ENCODE data around the gene ATP5ME. TPM values are rescaled to one million over a fixed set of nuclear protein-coding genes. Genes with fewer than 3 reads are reported as not detected.
A peak's percentile ranks its signal among the peaks of the same experiment; 100 is the strongest.
"Not testable (repeated sequence)": the region's sequence is repeated elsewhere in the genome, so short reads cannot be mapped to it uniquely, and the experiment has no call there.

Gene ATP5ME
- total and polyA plus RNA-seq, 4 experiments from 2014 or later, result 137 to 542 (median 285) TPM

DNA sequence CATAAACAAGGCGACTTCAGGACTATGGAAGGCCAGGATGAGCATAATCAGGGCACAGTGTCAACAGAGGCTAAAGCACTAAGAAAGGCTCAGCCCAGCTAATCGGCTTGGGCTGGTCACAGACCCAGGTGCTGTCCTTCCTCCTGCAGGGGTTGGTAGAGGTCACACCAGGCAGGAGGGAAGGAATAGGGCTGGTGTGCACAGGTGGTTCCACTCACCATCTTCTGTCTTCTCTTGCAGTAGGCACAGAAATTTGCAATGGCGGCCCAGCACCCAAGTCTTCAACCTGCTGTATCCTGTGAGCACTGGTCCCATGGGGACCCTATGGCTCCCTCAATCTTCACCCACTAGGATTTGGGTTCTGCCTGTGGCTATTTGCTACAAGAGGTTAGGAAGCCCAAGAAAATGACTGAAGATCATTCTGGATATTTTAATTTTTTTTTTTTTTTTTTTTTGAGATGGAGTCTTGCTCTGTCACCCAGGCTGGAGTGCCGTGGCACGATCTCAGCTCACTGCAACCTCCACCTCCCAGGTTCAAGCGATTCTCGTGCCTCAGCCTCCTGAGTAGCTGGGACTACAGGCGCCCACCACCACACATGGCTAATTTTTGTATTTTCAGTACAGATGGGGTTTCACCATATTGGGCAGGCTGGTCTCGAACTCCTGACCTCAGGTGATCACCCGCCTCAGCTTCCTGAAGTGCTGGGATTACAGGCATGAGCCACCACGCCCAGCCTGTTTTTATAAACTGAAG, 4.1 kb downstream of the ATP5ME start:
- peaks cover 10% of the 10 kb centered on the region for H3K4me1 ChIP-seq (ENCODE audit: insufficient read depth, low read length)
- CTCF ChIA-PET (ENCODE audit: partially characterized antibody); H3K9me3 Mint-ChIP-seq; H3K9me3 ChIP-seq (ENCODE audit: control insufficient read depth in 1 of 2, low read length in 2 of 2); H3K27ac Mint-ChIP-seq; POLR2A ChIA-PET (ENCODE audit: partially characterized antibody); DNase-seq; H3K27ac ChIP-seq (ENCODE audit: low read depth, low read length); H3K27me3 Mint-ChIP-seq; H3K27me3 ChIP-seq (ENCODE audit: insufficient read depth, low read length); H3K4me3 ChIP-seq (ENCODE audit: low read length in 2 of 2); H3K4me3 Mint-ChIP-seq: not testable (repeated sequence)
- H3K4me1 Mint-ChIP-seq, result peaks cover 0 to 18% (median 10%) of the 10 kb centered on the region in 4 donors
- intact Hi-C loops (cut with micrococcal nuclease), result loop anchor here (5.0 kb wide), 2 partner anchors 333 to 1187 kb away; partner anchors contain the start of genes LETM1 and ZNF141
- peaks cover 12% of the 10 kb centered on the region for H3K36me3 ChIP-seq (ENCODE audit: insufficient read depth, low read length)
- H3K36me3 Mint-ChIP-seq, result peaks cover 11 to 19% of the 10 kb centered on the region in 2 donors

DNA sequence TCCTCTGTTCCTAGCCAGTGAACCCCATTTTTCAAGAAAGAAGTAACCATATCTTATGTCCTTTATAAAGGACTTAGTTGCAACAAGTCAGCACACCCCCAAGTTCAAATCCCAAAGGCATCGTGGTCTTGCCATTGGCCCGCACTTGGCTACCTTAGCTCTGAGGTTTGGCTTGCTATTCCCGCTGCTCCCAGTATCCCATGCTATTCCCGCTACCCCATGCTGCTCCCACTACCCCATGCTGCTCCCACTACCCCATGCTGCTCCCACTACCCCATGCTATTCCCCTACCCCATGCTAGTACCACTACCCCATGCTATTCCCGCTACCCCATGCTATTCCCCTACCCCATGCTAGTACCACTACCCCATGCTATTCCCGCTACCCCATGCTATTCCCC, 5.9 kb downstream of the ATP5ME start:
- H3K4me3 ChIP-seq (ENCODE audit: low read length in 2 of 2); intact Hi-C loops (cut with micrococcal nuclease); CTCF ChIA-PET (ENCODE audit: partially characterized antibody); H3K27me3 Mint-ChIP-seq; H3K9me3 ChIP-seq (ENCODE audit: control insufficient read depth in 1 of 2, low read length in 2 of 2); H3K9me3 Mint-ChIP-seq; H3K27ac ChIP-seq (ENCODE audit: low read depth, low read length); H3K27me3 ChIP-seq (ENCODE audit: insufficient read depth, low read length); H3K4me3 Mint-ChIP-seq; POLR2A ChIA-PET (ENCODE audit: partially characterized antibody): not testable (repeated sequence)
- Histone ChIP-seq H3K36me3 (ENCODE audit: insufficient read depth, low read length) (peaks cover 12% of the 10 kb centered on the region), H3K4me1 (ENCODE audit: insufficient read depth, low read length) (peaks cover 15% of the 10 kb centered on the region)
- DNase-seq, result peak in 1 of 5 donors; percentile 2
- Mint-ChIP-seq H3K36me3 (peaks cover 9 to 12% of the 10 kb centered on the region in 2 donors), H3K4me1 (peaks cover 2 to 17% (median 12%) of the 10 kb centered on the region in 4 donors), H3K27ac (peak overlapping the region in 1 of 7 donors; percentile 36)

DNA sequence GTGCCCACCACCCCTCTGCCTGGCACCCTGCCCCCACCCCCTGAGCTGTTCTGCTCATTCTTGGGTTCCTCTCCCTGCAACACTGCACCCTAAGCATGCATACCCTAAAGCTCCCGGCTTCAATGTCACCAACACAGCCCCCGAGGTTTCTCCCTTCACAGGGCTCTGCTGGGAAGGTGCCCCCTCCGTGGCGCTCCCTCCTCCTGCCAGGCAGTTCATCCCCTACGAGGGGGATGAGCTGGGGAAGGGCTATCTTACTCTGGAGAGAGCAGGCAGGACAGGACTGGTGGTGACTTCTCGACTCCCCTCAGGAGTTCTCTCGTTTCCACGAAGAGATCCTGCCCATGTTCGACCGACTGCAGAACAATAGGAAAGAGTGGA, 6.5 kb downstream of the ATP5ME start:
- Mint-ChIP-seq H3K4me3 (peak overlapping the region in 1 of 8 donors; percentile 17), H3K4me1 (peaks cover 2 to 18% (median 10%) of the 10 kb centered on the region in 4 donors), H3K27ac (peak overlapping the region in 1 of 7 donors; percentile 18), H3K36me3 (peaks cover 6 to 10% of the 10 kb centered on the region in 2 donors), H3K9me3 (no peaks in the 10 kb centered on the region), H3K27me3 (no peaks in the 10 kb centered on the region)
- intact Hi-C loops (cut with micrococcal nuclease), result no loop called here
- Histone ChIP-seq H3K4me1 (ENCODE audit: insufficient read depth, low read length) (peaks cover 17% of the 10 kb centered on the region), H3K27me3 (ENCODE audit: insufficient read depth, low read length) (no peaks in the 10 kb centered on the region), H3K9me3 (ENCODE audit: control insufficient read depth in 1 of 2, low read length in 2 of 2) (no peaks in the 10 kb centered on the region), H3K4me3 (ENCODE audit: low read length in 2 of 2) (no peak overlapping the region), H3K27ac (ENCODE audit: low read depth, low read length) (no peak overlapping the region), H3K36me3 (ENCODE audit: insufficient read depth, low read length) (peaks cover 12% of the 10 kb centered on the region)
- ChIA-PET POLR2A (ENCODE audit: partially characterized antibody) (no interaction called here), CTCF (ENCODE audit: partially characterized antibody) (no interaction called here)
- peak in 1 of 5 donors; percentile 25 for DNase-seq

DNA sequence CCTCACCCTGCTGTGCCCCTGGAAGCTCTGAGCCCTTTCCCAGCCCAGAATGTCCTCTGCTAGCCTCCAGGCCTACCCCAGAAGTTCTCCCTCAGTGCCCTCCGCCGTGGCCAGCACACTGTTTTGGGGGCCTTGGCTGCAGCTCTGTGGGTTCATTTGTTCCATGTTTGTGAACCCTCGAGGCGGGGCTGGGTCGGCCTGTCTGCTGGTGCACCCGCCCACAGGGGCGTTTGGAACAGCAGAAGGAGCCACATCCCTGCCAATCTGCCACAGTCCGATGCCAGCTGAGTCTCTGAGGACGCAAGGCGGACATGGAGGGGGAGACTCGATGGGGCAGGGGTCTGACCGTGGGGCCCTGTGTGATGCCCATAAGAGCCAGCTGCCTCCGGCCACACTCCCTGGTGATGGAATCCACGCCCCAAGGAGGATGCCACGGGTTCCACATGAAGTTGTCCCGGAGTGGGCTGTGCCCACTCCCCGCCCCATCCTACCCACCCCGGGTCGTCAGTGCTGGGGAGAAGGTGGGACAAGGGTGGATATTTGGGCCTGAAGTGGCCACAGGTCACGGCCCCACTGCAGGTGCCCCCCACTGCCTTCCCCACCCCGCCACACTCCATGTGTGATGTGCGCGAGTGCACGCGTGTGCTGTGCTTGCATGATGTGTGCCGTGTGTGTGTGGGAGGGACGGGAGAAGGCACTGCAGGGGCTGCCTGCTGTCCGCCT, 7.1 kb downstream of the ATP5ME start:
- intact Hi-C loops (cut with micrococcal nuclease), result no loop called here
- H3K27ac Mint-ChIP-seq, result no peak overlapping the region
- peak overlapping the region in 1 of 8 donors; percentile 17 for H3K4me3 Mint-ChIP-seq
- ChIA-PET POLR2A (ENCODE audit: partially characterized antibody) (interaction anchor here (1.2 kb wide), 1 partner anchor 13 kb away, joined by 3 read pairs; no protein-coding TSS in a partner anchor), CTCF (ENCODE audit: partially characterized antibody) (interaction anchor here (1.1 kb wide), 1 partner anchor 17 kb away, joined by 3 read pairs; no protein-coding TSS in a partner anchor)
- Histone ChIP-seq H3K4me3 (ENCODE audit: low read length in 2 of 2) (no peak overlapping the region), H3K36me3 (ENCODE audit: insufficient read depth, low read length) (peaks cover 6% of the 10 kb centered on the region), H3K9me3 (ENCODE audit: control insufficient read depth in 1 of 2, low read length in 2 of 2) (no peaks in the 10 kb centered on the region), H3K4me1 (ENCODE audit: insufficient read depth, low read length) (peaks cover 17% of the 10 kb centered on the region), H3K27ac (ENCODE audit: low read depth, low read length) (no peak overlapping the region), H3K27me3 (ENCODE audit: insufficient read depth, low read length) (no peaks in the 10 kb centered on the region)
- no peaks in the 10 kb centered on the region for H3K27me3 Mint-ChIP-seq
- DNase-seq, result peak in 1 of 5 donors; percentile 22
- peaks cover 6% of the 10 kb centered on the region in 2 donors for H3K36me3 Mint-ChIP-seq
- peaks cover 2 to 18% (median 10%) of the 10 kb centered on the region in 4 donors for H3K4me1 Mint-ChIP-seq
- H3K9me3 Mint-ChIP-seq, result no peaks in the 10 kb centered on the region

DNA sequence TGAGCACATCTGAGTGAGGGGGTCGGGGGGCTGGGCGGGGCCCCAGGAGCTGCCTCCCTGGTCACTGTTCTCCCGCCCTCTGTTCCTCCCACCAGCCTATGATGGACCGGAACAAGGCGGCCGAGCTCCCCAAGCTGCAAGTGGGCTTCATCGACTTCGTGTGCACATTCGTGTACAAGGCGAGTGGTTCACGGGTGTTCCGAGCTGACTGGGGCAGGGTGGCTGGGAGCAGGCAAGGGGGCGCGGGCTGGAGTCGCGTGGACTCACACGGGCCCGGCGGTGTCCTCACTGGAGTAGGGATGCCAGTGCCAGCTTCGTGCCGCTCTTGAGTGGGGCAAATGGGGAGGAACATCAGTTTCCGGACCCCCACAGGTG, 7.7 kb downstream of the ATP5ME start:
- no peak overlapping the region for H3K4me3 Mint-ChIP-seq
- peak in 1 of 5 donors; percentile 13 for DNase-seq

DNA sequence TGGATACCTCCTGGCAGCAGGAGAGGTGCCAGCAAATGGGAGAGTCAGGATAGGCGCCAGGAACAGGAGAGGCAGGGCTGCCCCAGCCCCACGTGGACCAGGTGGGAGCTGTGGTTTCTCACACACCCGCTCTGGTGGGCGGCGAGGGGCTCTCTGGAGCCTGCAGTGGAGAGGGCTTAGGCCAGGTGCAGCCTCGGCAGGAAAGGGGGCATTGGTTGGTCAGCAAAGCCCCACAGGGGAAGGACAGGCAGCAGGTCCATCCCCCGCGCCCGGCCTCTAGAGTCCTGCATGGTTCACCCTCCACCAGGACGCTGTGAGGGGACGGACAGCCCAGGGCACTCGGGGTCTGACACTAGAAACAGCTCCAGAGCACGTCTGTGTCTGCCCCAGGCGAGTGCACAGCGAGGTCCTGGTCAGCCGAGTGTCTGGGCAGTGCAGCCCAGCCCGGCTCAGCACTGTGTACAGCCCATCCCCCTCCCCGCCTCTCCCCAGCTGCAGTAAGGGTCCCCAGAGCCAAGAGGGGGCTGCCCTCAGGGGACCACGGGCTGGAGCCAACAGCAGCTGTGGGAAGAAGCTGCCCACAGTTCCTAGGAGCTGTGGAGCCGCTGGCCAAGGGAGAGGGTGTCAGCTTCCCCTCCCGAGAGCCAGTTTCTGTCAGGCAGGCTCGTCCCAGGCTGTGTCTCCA, 8.2 kb downstream of the ATP5ME start:
- POLR2A ChIA-PET (ENCODE audit: partially characterized antibody), result interaction anchor here (0.7 to 4.2 kb wide), 3 partner anchors 9 to 44 kb away, joined by 3 to 57 read pairs (median 3); partner anchors contain the start of genes ATP5ME and MYL5
- CTCF ChIA-PET (ENCODE audit: partially characterized antibody), result interaction anchor here (1.1 kb wide), 1 partner anchor 18 kb away, joined by 3 read pairs; no protein-coding TSS in a partner anchor

More for the DNA sequence above, 7.7 kb downstream of the ATP5ME start:
- H3K27me3 Mint-ChIP-seq, result no peaks in the 10 kb centered on the region
- Histone ChIP-seq H3K27ac (ENCODE audit: low read depth, low read length) (no peak overlapping the region), H3K36me3 (ENCODE audit: insufficient read depth, low read length) (peaks cover under 1% of the 10 kb centered on the region), H3K9me3 (ENCODE audit: control insufficient read depth in 1 of 2, low read length in 2 of 2) (no peaks in the 10 kb centered on the region), H3K27me3 (ENCODE audit: insufficient read depth, low read length) (no peaks in the 10 kb centered on the region), H3K4me3 (ENCODE audit: low read length in 2 of 2) (no peak overlapping the region), H3K4me1 (ENCODE audit: insufficient read depth, low read length) (peaks cover 17% of the 10 kb centered on the region)
- H3K9me3 Mint-ChIP-seq, result no peaks in the 10 kb centered on the region
- POLR2A ChIA-PET (ENCODE audit: partially characterized antibody), result interaction anchor here (0.7 to 4.2 kb wide), 3 partner anchors 8 to 43 kb away, joined by 3 to 57 read pairs (median 3); partner anchors contain the start of genes ATP5ME and MYL5
- H3K4me1 Mint-ChIP-seq, result peaks cover 2 to 18% (median 10%) of the 10 kb centered on the region in 4 donors
- no peak overlapping the region for H3K27ac Mint-ChIP-seq
- peaks cover 6% of the 10 kb centered on the region in 2 donors for H3K36me3 Mint-ChIP-seq
- CTCF ChIA-PET (ENCODE audit: partially characterized antibody), result interaction anchor here (1.1 kb wide), 1 partner anchor 17 kb away, joined by 3 read pairs; no protein-coding TSS in a partner anchor
- intact Hi-C loops (cut with micrococcal nuclease), result no loop called here

More for the DNA sequence above, 8.2 kb downstream of the ATP5ME start:
- no peaks in the 10 kb centered on the region for H3K27me3 Mint-ChIP-seq
- peak overlapping the region in 2 of 7 donors; percentile 53 to 77 for H3K27ac Mint-ChIP-seq
- Histone ChIP-seq H3K9me3 (ENCODE audit: control insufficient read depth in 1 of 2, low read length in 2 of 2) (no peaks in the 10 kb centered on the region), H3K27me3 (ENCODE audit: insufficient read depth, low read length) (no peaks in the 10 kb centered on the region), H3K27ac (ENCODE audit: low read depth, low read length) (no peak overlapping the region), H3K36me3 (ENCODE audit: insufficient read depth, low read length) (no peaks in the 10 kb centered on the region), H3K4me3 (ENCODE audit: low read length in 2 of 2) (no peak overlapping the region), H3K4me1 (ENCODE audit: insufficient read depth, low read length) (peaks cover 17% of the 10 kb centered on the region)
- H3K36me3 Mint-ChIP-seq, result peaks cover 4 to 5% of the 10 kb centered on the region in 2 donors
- peak in 1 of 5 donors; percentile 30 for DNase-seq
- no peak overlapping the region for H3K4me3 Mint-ChIP-seq
- intact Hi-C loops (cut with micrococcal nuclease), result no loop called here
- peaks cover 3 to 20% (median 10%) of the 10 kb centered on the region in 4 donors for H3K4me1 Mint-ChIP-seq
- no peaks in the 10 kb centered on the region for H3K9me3 Mint-ChIP-seq

Data from CD4-positive, alpha-beta memory T cell (primary cell).